Activated CD8-positive, alpha-beta memory T cell treated with anti-CD3 and anti-CD28 coated beads for 48 hours (primary cell): ENCODE data around the gene TNXB.
"Not testable (repeated sequence)": the region's sequence is repeated elsewhere in the genome, so short reads cannot be mapped to it uniquely, and the experiment has no call there.

ENCODE experiments used
- DNase-seq, 3 experiments: peaks; one replicate each; pipeline ENCODE4 v3.0.0-alpha.2; 2020; ENCODE audit warnings: low read depth in 2 of 3, low spot score in 2 of 3

TNXB gene

DNA sequence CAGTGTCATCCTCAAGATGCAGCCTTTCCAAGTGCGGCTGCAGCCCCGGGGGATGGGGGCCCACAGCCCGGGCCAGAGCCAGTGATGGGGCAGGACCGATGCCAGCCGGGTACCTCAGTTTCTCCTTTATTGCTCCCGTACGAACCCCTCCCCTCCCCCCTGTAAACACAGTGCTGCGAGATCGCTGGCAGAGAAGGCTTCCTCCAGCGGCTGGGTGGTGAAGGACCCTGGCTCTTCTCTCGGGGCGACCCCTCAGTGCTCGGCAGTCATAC, 68.2 kb downstream of the TNXB start:
- not testable (repeated sequence) for DNase-seq

DNA sequence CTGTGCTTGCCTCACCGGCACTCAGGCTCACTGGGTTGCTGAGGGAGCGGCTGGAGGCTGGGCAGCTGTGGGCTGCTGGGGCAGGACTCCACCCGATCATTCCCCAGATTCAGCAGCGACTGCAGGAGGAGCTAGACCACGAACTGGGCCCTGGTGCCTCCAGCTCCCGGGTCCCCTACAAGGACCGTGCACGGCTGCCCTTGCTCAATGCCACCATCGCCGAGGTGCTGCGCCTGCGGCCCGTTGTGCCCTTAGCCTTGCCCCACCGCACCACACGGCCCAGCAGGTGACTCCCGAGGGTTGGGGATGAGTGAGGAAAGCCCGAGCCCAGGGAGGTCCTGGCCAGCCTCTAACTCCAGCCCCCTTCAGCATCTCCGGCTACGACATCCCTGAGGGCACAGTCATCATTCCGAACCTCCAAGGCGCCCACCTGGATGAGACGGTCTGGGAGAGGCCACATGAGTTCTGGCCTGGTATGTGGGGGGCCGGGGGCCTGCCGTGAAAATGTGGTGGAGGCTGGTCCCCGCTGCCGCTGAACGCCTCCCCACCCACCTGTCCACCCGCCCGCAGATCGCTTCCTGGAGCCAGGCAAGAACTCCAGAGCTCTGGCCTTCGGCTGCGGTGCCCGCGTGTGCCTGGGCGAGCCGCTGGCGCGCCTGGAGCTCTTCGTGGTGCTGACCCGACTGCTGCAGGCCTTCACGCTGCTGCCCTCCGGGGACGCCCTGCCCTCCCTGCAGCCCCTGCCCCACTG, 68.7 kb downstream of the TNXB start:
- DNase-seq, result not testable (repeated sequence)

DNA sequence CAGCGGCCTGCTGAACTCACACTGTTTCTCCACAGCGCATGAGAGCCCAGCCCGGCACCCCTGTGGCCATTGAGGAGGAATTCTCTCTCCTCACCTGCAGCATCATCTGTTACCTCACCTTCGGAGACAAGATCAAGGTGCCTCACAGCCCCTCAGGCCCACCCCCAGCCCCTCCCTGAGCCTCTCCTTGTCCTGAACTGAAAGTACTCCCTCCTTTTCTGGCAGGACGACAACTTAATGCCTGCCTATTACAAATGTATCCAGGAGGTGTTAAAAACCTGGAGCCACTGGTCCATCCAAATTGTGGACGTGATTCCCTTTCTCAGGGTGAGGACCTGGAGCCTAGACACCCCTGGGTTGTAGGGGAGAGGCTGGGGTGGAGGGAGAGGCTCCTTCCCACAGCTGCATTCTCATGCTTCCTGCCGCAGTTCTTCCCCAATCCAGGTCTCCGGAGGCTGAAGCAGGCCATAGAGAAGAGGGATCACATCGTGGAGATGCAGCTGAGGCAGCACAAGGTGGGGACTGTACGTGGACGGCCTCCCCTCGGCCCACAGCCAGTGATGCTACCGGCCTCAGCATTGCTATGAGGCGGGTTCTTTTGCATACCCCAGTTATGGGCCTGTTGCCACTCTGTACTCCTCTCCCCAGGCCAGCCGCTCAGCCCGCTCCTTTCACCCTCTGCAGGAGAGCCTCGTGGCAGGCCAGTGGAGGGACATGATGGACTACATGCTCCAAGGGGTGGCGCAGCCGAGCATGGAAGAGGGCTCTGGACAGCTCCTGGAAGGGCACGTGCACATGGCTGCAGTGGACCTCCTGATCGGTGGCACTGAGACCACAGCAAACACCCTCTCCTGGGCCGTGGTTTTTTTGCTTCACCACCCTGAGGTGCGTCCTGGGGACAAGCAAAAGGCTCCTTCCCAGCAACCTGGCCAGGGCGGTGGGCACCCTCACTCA, 69.5 kb downstream of the TNXB start:
- not testable (repeated sequence) for DNase-seq

- not testable (repeated sequence) for DNase-seq
These were observed 70.3 kb downstream of the TNXB start for GRCh38 chr6:32038878-32039277.

DNA sequence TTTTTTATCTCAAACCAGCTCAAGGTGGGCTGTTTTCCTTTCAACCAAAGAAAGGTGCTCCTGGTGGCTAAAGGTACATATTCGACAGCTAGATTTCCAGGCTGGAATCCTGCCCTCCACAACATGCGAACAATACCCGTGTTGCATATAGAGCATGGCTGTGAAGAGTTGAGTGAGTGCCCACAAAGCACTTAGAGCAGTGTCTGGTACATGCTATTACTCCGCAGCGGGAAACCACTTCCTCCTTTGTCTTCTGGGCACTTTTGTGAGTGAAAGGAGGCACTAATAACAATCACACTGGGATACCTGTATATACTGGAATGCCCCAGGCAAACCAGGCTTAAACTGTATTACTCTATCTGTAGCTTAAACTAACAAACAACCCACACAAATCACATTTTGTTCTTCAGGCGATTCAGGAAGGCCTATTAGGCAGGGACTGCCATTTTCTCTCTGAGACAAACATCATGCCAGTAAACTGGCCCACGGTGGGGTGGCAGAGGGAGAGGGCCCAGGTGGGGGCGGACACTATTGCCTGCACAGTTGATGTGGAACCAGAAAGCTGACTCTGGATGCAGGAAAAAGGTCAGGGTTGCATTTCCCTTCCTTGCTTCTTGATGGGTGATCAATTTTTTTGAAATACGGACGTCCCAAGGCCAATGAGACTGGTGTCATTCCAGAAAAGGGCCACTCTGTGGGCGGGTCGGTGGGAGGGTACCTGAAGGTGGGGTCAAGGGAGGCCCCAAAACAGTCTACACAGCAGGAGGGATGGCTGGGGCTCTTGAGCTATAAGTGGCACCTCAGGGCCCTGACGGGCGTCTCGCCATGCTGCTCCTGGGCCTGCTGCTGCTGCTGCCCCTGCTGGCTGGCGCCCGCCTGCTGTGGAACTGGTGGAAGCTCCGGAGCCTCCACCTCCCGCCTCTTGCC, 71.3 kb downstream of the TNXB start, which contains the start of gene CYP21A2:
Gene CYP21A2, plus strand, starts transcription at position 818 of the 927 bp plus-strand sequence. Its CDS starts 8 bp downstream, at position 826.
- DNase-seq, result not testable (repeated sequence)

DNA sequence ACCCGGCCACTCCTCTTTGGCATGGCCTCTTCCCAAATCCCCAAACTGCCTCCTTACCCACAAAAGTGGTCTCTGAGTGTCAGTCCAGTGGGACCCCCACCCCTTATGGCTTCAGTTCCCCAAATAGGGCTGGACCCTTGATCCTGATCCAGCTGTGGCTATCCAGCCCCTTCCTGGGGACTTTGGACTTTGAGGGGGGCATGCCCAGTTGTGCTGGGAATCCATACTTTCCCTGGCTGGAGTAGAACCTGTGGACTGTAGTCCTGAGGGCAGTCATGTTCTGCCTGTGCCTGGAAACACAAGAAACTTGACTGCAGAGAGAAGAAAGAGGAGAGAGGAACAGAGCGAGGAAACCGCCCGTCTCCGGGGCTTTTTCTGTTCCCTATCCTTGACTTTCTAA, 72.0 kb downstream of the TNXB start:
- not testable (repeated sequence) for DNase-seq

GRCh38 chr6:32035283-32036013, 73.7 kb downstream of the TNXB start:
- not testable (repeated sequence) for DNase-seq

DNA sequence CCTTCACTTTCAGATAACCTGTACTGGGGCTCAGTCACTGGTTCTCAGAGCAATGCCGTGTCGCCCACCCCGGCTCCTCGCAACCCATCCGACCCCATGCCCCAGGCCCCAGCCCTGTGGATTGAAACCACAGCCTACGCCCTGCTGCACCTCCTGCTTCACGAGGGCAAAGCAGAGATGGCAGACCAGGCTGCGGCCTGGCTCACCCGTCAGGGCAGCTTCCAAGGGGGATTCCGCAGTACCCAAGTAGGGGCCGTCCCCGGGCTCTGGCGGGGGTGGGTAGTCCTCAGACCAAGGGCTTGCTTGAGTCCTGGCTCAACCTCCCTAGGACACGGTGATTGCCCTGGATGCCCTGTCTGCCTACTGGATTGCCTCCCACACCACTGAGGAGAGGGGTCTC, 79.6 kb downstream of the TNXB start:
- DNase-seq, result not testable (repeated sequence)

DNA sequence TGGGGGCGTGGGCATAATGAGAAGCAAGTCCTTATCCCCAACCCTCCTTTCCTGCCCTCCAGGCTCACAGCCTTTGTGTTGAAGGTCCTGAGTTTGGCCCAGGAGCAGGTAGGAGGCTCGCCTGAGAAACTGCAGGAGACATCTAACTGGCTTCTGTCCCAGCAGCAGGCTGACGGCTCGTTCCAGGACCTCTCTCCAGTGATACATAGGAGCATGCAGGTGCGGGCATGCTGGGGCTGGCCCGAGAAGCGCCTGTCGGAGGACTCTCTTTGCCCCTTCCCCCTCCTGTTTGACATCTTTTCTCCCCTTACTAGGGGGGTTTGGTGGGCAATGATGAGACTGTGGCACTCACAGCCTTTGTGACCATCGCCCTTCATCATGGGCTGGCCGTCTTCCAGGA, 80.5 kb downstream of the TNXB start:
- DNase-seq, result not testable (repeated sequence)

GRCh38 chr6:32022100-32022499, 87.0 kb downstream of the TNXB start:
- not testable (repeated sequence) for DNase-seq

- DNase-seq, result not testable (repeated sequence)
These were observed 94.6 kb downstream of the TNXB start, which contains the start of gene C4B for GRCh38 chr6:32014547-32014946. Gene C4B, plus strand, starts transcription at chr6:32014795. Its CDS starts 51 bp downstream, at chr6:32014846.

- not testable (repeated sequence) for DNase-seq
These were observed 95.4 kb downstream of the TNXB start for GRCh38 chr6:32013738-32014137.

- DNase-seq, result not testable (repeated sequence)
These were observed 96.1 kb downstream of the TNXB start for GRCh38 chr6:32012941-32013617.

DNA sequence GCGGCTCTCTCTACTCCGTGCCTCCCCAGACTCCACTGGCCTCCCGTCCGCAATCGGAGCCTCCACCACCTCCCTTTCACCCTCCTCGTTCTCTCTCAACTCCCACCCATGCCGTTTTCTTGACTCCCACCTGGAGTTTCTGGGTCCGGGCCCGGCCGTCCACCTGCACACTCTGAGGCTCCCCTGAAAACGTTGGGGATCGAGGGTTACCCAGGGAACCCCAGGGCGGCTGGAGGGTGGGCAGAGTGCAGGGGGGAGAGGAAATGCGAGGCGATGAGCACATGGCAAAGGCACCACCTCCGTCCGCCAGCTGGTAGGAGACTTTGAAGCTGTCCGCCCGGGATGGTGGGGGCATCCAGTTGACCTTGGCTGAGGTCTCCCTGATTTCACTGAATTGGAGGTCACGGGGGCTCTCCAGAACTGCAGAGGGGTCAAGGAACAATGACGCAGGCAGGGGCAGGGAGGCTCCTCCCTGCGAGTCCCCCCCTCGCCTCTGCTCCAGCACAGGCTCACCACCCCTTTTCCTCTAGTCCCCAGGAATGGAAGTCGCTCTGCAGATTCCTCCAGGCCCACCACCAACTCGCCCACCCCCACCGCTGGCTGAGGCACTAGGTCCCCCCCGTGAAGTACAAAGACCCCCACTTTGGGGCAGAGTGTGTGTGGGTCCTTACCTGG, 98.1 kb downstream of the TNXB start:
- not testable (repeated sequence) for DNase-seq

DNA sequence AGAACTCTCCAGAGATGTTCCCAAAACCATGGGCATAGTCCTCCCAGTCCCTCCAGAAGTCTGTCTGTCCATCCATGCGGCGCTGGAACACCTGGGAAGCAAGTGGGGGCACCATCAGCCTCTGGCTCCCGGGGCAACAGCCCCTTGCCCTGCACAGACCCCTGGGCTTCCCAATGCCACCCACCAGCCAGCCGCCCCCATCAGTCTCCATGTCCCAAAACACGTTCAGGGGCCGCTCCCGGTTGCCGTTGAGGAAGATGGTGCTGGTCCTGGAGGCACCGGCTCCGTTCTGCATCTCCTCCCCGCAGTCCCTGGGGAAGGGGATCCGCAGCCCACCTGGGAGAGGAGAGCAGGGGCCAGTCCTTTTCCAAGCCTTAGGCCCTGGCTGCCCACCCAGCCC, 99.6 kb downstream of the TNXB start:
- not testable (repeated sequence) for DNase-seq

GRCh38 chr6:32008616-32009015, 100.5 kb downstream of the TNXB start:
- DNase-seq, result not testable (repeated sequence)

GRCh38 chr6:32008037-32008436, 101.1 kb downstream of the TNXB start:
- not testable (repeated sequence) for DNase-seq

DNA sequence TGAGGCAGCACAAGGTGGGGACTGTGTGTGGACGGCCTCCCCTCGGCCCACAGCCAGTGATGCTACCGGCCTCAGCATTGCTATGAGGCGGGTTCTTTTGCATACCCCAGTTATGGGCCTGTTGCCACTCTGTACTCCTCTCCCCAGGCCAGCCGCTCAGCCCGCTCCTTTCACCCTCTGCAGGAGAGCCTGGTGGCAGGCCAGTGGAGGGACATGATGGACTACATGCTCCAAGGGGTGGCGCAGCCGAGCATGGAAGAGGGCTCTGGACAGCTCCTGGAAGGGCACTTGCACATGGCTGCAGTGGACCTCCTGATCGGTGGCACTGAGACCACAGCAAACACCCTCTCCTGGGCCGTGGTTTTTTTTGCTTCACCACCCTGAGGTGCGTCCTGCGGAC, 102.1 kb downstream of the TNXB start:
- DNase-seq, result not testable (repeated sequence)

DNA sequence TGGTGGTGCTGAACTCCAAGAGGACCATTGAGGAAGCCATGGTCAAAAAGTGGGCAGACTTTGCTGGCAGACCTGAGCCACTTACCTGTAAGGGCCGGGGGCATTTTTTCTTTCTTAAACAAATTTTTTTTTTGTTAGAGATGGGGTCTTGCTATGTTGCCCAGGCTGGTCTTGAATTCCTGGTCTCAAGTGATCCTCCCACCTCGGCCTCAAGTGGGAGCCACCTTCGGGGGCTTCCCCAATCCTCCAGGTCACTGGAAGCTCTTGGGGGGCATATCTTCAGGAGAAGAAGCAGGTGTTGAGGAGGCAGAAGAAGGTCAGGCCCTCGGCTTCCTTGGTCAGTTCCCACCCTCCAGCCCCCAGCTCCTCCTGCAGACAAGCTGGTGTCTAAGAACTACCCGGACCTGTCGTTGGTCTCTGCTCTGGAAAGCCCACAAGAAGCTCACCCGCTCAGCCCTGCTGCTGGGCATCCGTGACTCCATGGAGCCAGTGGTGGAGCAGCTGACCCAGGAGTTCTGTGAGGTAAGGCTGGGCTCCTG, 103.1 kb downstream of the TNXB start:
- not testable (repeated sequence) for DNase-seq
